ENCODE results near the gene ENO1. TPM values are rescaled to one million over a fixed set of nuclear protein-coding genes. Genes with fewer than 3 reads are reported as not detected.
"Not testable (repeated sequence)": the region's sequence is repeated elsewhere in the genome, so short reads cannot be mapped to it uniquely, and the experiment has no call there.

ENO1 gene
- total RNA-seq, 4 donors from 2014 or later: 453 to 1,066 (median 553) TPM

- TF ChIP-seq POLR2AphosphoS5 (IDR thresholded peaks at IDR 0.05) (no peak), EP300 (IDR thresholded peaks at IDR 0.05) (no peak), POLR2A (IDR thresholded peaks at IDR 0.05) (no peak)
- TF ChIP-seq, protein P1, sequence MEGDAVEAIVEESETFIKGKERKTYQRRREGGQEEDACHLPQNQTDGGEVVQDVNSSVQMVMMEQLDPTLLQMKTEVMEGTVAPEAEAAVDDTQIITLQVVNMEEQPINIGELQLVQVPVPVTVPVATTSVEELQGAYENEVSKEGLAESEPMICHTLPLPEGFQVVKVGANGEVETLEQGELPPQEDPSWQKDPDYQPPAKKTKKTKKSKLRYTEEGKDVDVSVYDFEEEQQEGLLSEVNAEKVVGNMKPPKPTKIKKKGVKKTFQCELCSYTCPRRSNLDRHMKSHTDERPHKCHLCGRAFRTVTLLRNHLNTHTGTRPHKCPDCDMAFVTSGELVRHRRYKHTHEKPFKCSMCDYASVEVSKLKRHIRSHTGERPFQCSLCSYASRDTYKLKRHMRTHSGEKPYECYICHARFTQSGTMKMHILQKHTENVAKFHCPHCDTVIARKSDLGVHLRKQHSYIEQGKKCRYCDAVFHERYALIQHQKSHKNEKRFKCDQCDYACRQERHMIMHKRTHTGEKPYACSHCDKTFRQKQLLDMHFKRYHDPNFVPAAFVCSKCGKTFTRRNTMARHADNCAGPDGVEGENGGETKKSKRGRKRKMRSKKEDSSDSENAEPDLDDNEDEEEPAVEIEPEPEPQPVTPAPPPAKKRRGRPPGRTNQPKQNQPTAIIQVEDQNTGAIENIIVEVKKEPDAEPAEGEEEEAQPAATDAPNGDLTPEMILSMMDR (IDR thresholded peaks at IDR 0.05): no peak
- Histone ChIP-seq H3K27me3 (no peaks in the 10 kb centered on the region), H3K9me3 (no peaks in the 10 kb centered on the region), H3K4me3 (no peak overlapping the region), H3K27ac (no peak overlapping the region), H3K4me1 (peaks cover 0 to 33% (median 3%) of the 10 kb centered on the region in 3 donors), H3K36me3 (no peaks in the 10 kb centered on the region)
- ATAC-seq: no peak
- 68% methylated on average over 5 of the region's 7 CpGs; no CpG with 5 or more reads in 1 of the 2 donors for WGBS, 2 donors (ENCODE audit: low coverage in 1 of 2)
Measured at GRCh38 chr1:8844501-8845006, 33.9 kb downstream of the ENO1 start.

DNA sequence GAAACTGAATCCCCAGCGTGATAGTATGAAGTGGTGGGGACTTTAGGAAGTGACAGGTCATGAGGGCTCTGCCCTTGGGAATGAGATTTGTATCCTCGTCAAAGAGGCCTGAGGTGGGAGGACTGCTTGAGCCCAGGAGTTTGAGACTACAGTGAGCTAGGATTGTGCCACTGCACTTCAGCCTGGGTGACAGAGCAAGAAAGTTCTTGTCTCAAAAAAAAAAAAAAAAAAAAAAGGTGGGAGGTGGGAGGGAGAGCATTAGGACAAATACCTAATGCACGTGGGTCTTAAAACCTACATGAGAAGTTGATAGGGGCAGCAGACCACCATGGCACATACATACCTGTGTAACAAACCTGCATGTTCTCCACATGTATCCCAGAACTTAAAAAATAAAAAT, 37.1 kb downstream of the ENO1 start:
- Histone ChIP-seq H3K4me3 (no peak overlapping the region), H3K27ac (no peak overlapping the region), H3K9me3 (no peaks in the 10 kb centered on the region), H3K4me1 (peaks cover 0 to 15% (median under 1%) of the 10 kb centered on the region in 3 donors), H3K36me3 (no peaks in the 10 kb centered on the region), H3K27me3 (no peaks in the 10 kb centered on the region)
- ATAC-seq: no peak
- WGBS, 2 donors (ENCODE audit: low coverage in 1 of 2): 67 to 75% methylated on average over 1 to 3 of the region's 3 CpGs
- no peak for TF ChIP-seq POLR2AphosphoS5 (IDR thresholded peaks at IDR 0.05)
- no peak for TF ChIP-seq EP300 (IDR thresholded peaks at IDR 0.05)
- TF ChIP-seq POLR2A (IDR thresholded peaks at IDR 0.05): no peak
- TF ChIP-seq, protein P1 (IDR thresholded peaks at IDR 0.05): no peak

DNA sequence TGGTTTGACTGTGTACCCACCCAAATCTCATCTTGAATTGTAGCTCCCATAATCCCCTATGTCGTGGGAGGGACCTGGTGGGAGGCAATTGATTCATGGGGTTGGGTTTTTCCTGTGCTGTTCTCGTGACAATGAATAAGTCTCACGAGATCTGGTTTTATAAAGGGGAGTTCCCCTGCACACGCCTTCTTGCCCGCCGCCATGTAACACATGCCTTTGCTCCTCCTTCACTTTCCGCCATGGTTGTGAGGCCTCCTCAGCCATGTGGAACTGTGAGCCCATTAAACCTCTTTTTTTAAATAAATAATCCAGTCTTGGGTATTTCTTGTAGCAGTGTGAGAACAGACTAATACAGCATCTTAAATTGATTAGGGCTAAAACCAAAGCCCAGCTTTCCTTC, 38.5 kb downstream of the ENO1 start:
- Histone ChIP-seq H3K9me3 (no peaks in the 10 kb centered on the region), H3K27ac (no peak overlapping the region), H3K4me1 (peaks cover 0 to 18% (median 3%) of the 10 kb centered on the region in 3 donors), H3K36me3 (no peaks in the 10 kb centered on the region), H3K4me3 (no peak overlapping the region), H3K27me3 (no peaks in the 10 kb centered on the region)
- no peak for ATAC-seq
- WGBS, 2 donors (ENCODE audit: low coverage in 1 of 2): 96 to 97% methylated on average over 6 to 7 of the region's 7 CpGs
- TF ChIP-seq EP300 (IDR thresholded peaks at IDR 0.05): no peak
- no peak for TF ChIP-seq POLR2AphosphoS5 (IDR thresholded peaks at IDR 0.05)

DNA sequence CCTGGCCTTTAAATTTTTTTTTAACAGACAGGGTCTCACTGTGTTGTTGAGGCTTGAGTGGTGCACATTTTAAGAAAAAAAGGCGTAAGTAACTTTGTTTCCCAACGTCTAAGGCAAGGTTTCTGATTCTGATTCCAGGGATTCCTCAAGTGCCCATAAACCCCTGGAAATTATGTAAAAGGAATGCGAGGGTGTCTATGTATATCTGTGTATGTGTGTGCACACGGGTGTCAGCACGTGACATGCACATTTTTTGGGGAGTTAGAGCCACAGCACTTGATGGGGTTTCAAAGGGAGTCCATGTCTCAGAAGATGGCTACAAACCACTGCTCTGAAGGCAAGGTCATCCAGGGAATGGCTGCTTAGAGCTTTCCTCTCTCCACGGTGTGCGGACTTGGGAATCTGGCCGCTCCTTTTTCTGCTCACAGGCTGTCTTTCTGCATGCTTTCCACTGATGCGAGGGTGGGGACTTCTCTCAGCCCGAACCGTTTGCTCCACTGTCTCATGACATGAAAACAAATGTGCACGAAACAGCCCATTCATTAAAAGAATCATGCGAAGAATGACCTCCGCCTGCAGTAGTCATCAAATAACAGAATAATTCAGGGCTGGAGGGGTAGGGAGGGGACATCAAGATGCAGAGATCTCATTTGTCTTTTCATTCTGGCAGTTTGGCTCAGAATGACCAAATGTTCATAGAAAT, 42.4 kb downstream of the ENO1 start:
- TF ChIP-seq POLR2AphosphoS5 (IDR thresholded peaks at IDR 0.05): no peak
- TF ChIP-seq, protein P1 (IDR thresholded peaks at IDR 0.05): no peak
- no peak for TF ChIP-seq EP300 (IDR thresholded peaks at IDR 0.05)
- TF ChIP-seq POLR2A (IDR thresholded peaks at IDR 0.05): no peak
- 33 to 62% methylated on average over 1 to 7 of the region's 14 CpGs for WGBS, 2 donors (ENCODE audit: low coverage in 1 of 2)
- no peaks in the 10 kb centered on the region for H3K9me3 ChIP-seq

GRCh38 chr1:8831340-8831739, 47.1 kb downstream of the ENO1 start:
- TF ChIP-seq, protein P1 (IDR thresholded peaks at IDR 0.05): peak in 2 of 4 experiments; percentile 12 to 30
- TF ChIP-seq EP300 (IDR thresholded peaks at IDR 0.05): no peak
- WGBS, 2 donors (ENCODE audit: low coverage in 1 of 2): 38 to 73% methylated on average over 2 to 4 of the region's 4 CpGs
- H3K4me1 ChIP-seq: peaks cover 0 to 21% (median 2%) of the 10 kb centered on the region in 3 donors
- H3K36me3 ChIP-seq: no peaks in the 10 kb centered on the region
- H3K27me3 ChIP-seq: no peaks in the 10 kb centered on the region
- H3K4me3 ChIP-seq: no peak overlapping the region
- no peaks in the 10 kb centered on the region for H3K9me3 ChIP-seq
- no peak for ATAC-seq
- no peak overlapping the region for H3K27ac ChIP-seq

More for the DNA sequence above, 42.4 kb downstream of the ENO1 start:
- no peak for ATAC-seq
- Histone ChIP-seq H3K27me3 (no peaks in the 10 kb centered on the region), H3K4me3 (no peak overlapping the region), H3K4me1 (peaks cover 0 to 15% (median 3%) of the 10 kb centered on the region in 3 donors), H3K27ac (no peak overlapping the region), H3K36me3 (no peaks in the 10 kb centered on the region)

DNA sequence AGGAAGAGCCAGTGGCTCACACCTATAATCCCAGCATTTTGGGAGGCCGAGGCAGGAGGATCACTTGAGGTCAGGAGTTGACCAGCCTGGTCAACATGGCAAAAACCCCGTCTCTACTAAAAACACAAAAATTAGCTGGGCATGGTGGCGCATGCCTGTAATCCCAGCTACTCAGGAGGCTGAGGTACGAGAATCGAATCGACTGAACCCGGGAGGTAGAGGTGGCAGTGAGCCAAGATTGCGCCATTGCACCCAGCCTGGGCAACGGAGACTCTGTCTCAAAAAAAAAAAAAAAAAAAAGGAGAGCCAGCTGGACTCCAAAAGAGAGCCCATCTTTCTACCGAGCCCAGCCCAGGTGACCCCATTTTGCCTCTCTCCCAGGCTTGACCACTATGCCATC, 47.8 kb downstream of the ENO1 start:
- not testable (repeated sequence) for ATAC-seq, H3K36me3 ChIP-seq, H3K9me3 ChIP-seq, H3K27me3 ChIP-seq, H3K27ac ChIP-seq, H3K4me3 ChIP-seq
- peaks cover 0 to 15% (median 0%) of the 10 kb centered on the region in 3 donors for H3K4me1 ChIP-seq
- 78 to 91% methylated on average over 4 of the region's 10 CpGs for WGBS, 2 donors (ENCODE audit: low coverage in 1 of 2)
